Progenitor cell of endocrine pancreas (in vitro differentiated cells): ENCODE measurements around the gene AFG1L. TPM values are rescaled to one million over a fixed set of nuclear protein-coding genes. Genes with fewer than 3 reads are reported as not detected.

Experiments used
- DNase-seq: peaks from one replicate; pipeline ENCODE4 v3.0.0; 2021; ENCODE audit warnings: low spot score; ENCODE audit not compliant: unreplicated experiment
- H3K27ac Mint-ChIP-seq: 2 replicates; pipeline ENCODE4 v1.8.0; 2021; ENCODE audit warnings: mild to moderate bottlenecking, moderate library complexity, mixed read lengths
- H3K27me3 Mint-ChIP-seq: 2 replicates; pipeline ENCODE4 v1.8.0; 2021; ENCODE audit warnings: mixed read lengths
- H3K36me3 Mint-ChIP-seq: 2 replicates; pipeline ENCODE4 v1.8.0; 2022; ENCODE audit warnings: mixed read lengths; ENCODE audit not compliant: insufficient read depth
- H3K4me1 Mint-ChIP-seq: 2 replicates; pipeline ENCODE4 v1.8.0; 2021; ENCODE audit warnings: low read depth, mixed read lengths
- H3K4me3 Mint-ChIP-seq: 2 replicates; pipeline ENCODE4 v1.8.0; 2021; ENCODE audit warnings: low read depth, mild to moderate bottlenecking, moderate library complexity, mixed read lengths
- H3K9me3 Mint-ChIP-seq: 2 replicates; pipeline ENCODE4 v1.8.0; 2021; ENCODE audit warnings: low read depth, mixed read lengths
- CTCF ChIP-seq: fragments of 200-600 bp; sonication (generic); IDR thresholded peaks from one replicate; pipeline ENCODE4 v1.5.0; 2021; ENCODE audit warnings: antibody characterized with exemption, mild to moderate bottlenecking; ENCODE audit not compliant: unreplicated experiment
- total RNA-seq: library from RNA; stranded (reverse); gene quantifications from 2 replicates; pipeline ENCODE4 v1.2.1, GENCODE V29; 2021

Gene AFG1L
- total RNA-seq, 1 donor from 2014 or later = 9.6 TPM

DNA sequence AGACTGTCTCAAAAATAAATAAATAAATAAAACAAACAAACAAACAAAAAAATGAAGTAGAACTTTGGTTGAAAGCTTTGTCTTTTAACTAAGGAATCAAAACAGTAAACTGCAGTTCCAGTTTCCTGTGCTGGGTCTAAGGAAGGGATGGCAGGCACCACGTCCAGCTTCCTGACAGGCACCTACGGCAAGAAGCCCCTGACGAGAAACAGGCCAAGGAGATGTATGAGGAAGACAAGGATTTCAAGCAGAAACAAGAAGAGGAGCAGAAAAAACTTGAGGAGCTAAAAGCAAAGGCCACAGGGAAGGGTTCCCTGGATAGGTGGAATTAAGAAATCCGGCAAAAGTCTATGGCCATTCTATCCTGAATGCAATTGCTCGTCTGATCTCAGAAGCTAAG, 42.8 kb upstream of the AFG1L start:
- Mint-ChIP-seq H3K27me3 (no peaks in the 10 kb centered on the region), H3K27ac (peak overlapping the region; percentile 84), H3K9me3 (no peaks in the 10 kb centered on the region), H3K4me1 (peaks cover 8% of the 10 kb centered on the region), H3K36me3 (peaks cover 15% of the 10 kb centered on the region), H3K4me3 (no peak overlapping the region)
- no peak for DNase-seq
- TF ChIP-seq CTCF = no peak

DNA sequence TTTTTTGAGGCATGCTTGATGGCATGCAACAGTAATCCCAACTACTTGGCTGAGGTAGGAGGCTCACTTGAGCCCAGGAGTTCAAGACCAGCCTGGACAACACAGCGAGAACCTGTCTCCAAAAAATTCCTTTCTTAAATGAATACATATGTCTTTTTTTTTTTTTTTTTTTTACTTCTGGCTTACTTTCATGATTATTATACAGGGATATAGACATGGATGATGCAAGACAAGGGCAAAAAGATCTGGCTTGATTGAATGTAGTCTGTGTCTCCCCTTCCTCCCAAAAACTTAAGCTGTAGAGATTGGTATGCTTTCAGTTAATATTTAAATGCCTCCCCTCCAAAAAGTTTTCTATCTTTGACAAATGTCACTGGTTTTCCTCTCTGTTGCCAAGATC, 41.6 kb upstream of the AFG1L start:
- no peak for TF ChIP-seq CTCF
- Mint-ChIP-seq H3K9me3 (no peaks in the 10 kb centered on the region), H3K4me1 (peaks cover 5% of the 10 kb centered on the region), H3K27me3 (no peaks in the 10 kb centered on the region), H3K36me3 (peaks cover 13% of the 10 kb centered on the region), H3K4me3 (no peak overlapping the region), H3K27ac (no peak overlapping the region)
- no peak for DNase-seq

DNA sequence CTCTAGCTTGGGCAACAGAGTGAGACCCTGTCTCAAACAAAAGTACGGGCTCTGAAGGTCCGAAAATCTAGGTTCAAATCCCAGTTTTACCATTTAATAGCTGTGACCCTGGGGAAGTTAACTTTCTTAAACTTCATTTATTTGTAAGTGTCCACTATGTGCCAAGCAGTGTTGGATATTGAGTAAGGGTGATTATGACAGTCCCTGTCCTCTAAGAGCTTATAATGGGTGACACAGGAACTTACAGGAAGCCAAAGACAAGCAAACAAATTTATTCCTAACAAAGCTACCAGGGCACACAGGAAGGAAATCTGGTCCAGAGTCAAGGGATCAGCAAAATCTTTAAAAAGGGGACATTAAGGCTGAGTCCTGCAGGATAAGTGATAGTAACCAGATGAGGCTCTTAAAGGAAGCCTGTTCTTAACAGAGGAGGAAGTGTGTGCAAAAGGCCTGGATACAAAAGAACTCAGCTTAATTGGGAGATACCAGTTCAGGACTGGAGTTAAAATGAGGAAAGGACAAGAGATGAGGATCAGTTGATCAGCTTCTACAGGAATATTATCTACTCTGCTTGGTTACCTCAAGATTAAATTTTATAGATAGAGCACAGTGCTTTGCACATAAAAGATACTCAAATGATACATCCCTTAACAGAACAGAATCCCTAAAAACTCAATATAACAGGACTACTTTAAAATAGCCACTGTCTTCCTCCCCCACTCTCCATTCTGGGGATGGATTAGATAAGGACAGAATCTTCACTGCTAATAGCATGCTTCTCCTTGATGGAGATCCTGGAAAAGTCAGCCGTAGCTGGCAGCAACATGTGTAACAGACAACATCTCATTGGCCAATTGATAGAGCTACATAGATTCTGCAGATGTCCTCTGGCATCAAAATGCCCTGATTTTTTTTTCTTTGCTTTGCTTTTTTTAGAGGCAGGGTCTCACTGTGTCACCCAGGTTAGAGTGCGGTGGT, 40.1 kb upstream of the AFG1L start:
- DNase-seq = no peak
- H3K27ac Mint-ChIP-seq = no peak overlapping the region
- H3K4me1 Mint-ChIP-seq = peaks cover 6% of the 10 kb centered on the region
- no peak for TF ChIP-seq CTCF
- H3K27me3 Mint-ChIP-seq = no peaks in the 10 kb centered on the region
- no peaks in the 10 kb centered on the region for H3K9me3 Mint-ChIP-seq
- H3K36me3 Mint-ChIP-seq = peaks cover 13% of the 10 kb centered on the region
- no peak overlapping the region for H3K4me3 Mint-ChIP-seq

DNA sequence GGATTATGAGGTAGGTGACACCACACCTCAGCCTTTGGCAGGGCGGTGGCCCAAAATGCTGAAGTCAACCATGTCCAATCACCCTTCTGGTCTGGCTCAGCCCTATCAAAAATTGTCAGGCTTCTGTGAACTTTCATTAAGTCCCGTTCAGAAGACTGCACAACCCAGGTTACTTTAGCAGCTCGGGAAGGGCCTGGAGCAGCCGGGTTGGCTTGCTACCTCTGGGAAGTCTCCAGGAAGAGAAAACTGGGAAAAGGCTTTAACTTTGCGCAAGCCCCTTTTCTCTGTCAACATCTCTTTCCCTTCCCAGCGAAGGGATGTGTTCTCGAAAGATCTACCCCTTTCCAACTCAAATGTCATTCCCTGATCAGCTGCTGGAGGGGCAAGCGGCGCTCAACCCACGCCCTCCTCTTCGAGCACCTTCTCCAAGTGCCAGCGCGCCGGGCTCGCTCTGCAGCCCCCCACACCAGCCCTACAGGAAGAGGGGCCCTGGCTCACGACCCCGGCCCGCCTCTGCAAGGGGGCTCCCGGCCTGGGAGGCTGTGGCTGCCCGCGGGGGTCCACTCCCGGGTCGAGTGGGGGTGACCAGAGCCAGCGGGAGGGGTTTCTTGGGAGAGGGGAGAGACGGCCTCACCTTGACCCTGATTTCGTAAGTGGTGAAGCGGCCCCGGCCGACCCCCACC, 34.6 kb upstream of the AFG1L start:
- peaks cover 4% of the 10 kb centered on the region for H3K36me3 Mint-ChIP-seq
- no peaks in the 10 kb centered on the region for H3K27me3 Mint-ChIP-seq
- peaks cover 6% of the 10 kb centered on the region for H3K4me1 Mint-ChIP-seq
- peak overlapping the region; percentile 92 for H3K27ac Mint-ChIP-seq
- DNase-seq = no peak
- TF ChIP-seq CTCF = no peak
- H3K9me3 Mint-ChIP-seq = no peaks in the 10 kb centered on the region
- H3K4me3 Mint-ChIP-seq = peak overlapping the region; percentile 80

- Mint-ChIP-seq H3K4me1 (peaks cover 6% of the 10 kb centered on the region), H3K4me3 (peak within 1 kb of the TSS; percentile 80), H3K27ac (peak within 1 kb of the TSS; percentile 96), H3K27me3 (no peaks in the 10 kb centered on the region), H3K36me3 (peaks cover 4% of the 10 kb centered on the region), H3K9me3 (no peaks in the 10 kb centered on the region)
- no peak for TF ChIP-seq CTCF
- peak; percentile 94 for DNase-seq
These were observed 33.9 kb upstream of the AFG1L start, which contains the start of gene SNX3 for GRCh38 chr6:108260809-108261569. Gene SNX3 (minus strand): TSS chr6:108261040. CDS start chr6:108260921, 119 bp downstream.
